IPS DF 19.7 (cell line): Measurements from ENCODE around the gene TCP11L2.
"Not testable (repeated sequence)": the region's sequence is repeated elsewhere in the genome, so short reads cannot be mapped to it uniquely, and the experiment has no call there.

ENCODE experiments used
- DNase-seq: peaks from one replicate; pipeline ENCODE4 v3.0.0-alpha.2; 2013; ENCODE audit warnings: low read depth, low spot score

The TCP11L2 gene

DNA sequence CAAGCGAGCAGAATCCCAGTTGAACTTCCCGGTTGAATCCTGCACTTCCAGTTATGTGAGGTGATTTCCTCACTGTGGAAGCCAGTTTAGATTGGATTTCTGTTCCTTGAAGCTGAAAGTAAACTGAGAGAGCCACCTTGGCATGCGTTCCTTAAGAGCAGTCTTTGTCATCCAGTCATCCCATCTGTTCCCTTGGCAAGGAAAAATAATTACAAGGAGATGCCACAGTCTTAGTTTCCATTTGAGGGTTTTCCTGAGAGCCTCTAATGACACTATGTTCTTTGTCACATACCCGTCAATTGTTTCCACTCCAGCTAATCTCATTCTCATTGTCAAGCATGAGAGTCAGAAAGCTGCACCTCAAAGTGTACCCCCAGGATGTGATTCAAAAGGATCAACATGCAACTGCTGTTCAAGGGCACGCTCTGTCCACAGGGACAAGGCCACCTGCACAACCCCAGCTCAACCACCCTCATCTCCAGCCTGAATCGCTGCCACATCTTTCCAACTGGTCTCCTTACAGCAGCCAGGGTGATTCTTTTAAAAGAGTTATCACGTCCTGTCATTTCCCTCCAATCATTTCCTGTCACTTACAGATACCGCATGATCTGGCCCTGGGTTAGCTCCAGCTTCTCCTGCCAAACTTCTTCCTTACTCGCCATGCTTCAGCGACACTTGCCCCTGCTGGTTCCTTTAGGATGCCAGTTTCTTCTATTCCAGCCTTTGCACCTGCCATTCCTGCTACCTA, 18.0 kb upstream of the TCP11L2 start:
- DNase-seq, result no peak

GRCh38 chr12:106285982-106286381, 16.6 kb upstream of the TCP11L2 start:
- DNase-seq, result no peak

DNA sequence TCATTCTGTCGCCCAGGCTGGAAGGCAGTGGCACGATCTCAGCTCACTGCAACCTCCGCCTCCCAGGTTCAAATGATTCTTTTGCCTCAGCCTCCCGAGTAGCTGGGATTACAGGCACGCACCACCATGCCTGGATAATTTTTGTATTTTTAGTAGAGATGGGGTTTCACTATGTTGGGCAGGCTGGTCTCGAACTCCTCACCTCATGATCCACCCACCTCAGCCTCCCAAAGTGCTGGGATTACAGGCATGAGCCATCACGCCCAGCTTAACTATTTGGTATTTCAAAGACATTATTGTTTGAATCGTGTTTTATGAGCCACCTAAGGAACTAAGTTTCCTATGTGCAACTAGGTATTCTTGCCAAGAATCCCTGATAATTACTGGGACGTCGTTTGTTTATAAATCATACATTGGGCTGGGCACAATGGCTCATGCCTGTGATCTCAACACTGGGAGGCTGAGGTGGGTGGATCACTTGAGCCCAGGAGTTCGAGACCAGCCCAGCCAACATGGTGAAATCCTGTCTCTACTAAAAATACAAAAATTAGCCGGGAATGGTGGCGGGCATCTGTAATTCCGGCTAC, 15.9 kb upstream of the TCP11L2 start:
- DNase-seq, result not testable (repeated sequence)

DNA sequence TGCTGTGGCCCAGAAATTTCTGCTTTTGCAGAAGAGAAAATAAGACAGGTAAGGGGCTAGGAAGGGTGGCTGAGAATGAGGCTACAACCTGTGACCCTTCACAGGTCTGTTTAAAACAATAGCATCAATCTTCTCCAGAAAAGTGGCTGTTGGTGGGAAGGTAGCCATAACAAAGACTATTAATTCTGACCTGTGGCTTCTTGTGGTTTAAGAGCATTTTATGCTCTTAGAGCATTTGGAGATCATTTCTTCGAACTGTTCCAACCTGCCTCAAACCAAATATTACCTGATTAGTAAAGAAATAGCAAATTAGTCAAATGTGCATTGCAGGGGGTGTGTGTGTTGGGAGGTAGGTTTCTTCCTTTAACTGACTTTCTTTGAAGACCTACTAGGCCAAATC, 15.2 kb upstream of the TCP11L2 start:
- no peak for DNase-seq

- DNase-seq, result no peak
These were observed 14.4 kb upstream of the TCP11L2 start for GRCh38 chr12:106288101-106288493.

DNA sequence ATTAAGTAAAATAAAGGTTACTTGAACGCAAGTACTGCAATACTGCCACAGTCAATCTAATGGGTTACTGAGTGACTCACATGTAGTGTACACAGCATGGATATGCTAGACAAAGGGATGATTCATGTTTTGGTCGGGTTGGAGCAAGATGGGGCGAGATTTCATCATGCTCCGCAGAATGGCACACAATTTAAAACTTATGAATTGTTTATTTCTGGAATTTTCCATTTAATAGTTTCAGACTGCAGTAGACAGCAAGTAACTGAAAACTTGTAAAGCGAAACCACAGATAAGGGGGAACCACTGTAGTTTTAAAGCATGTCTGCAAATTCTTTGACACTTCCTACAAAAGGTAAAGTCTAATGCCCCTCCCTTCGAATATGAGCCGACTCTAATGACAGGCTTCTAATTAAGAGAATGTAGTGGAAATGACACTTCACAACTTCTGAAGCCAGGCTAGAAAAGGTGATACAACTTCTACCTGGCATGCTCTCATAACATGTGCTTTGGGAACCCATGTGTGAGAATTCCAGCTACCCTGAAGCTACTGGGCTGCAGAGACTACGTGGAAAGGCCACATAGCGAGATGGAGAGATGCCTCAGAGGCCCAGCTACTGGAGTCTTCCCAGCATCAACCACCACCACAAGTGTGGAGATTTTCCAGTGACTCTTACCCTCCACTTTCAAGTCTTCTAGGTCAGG, 13.9 kb upstream of the TCP11L2 start:
- DNase-seq, result no peak

DNA sequence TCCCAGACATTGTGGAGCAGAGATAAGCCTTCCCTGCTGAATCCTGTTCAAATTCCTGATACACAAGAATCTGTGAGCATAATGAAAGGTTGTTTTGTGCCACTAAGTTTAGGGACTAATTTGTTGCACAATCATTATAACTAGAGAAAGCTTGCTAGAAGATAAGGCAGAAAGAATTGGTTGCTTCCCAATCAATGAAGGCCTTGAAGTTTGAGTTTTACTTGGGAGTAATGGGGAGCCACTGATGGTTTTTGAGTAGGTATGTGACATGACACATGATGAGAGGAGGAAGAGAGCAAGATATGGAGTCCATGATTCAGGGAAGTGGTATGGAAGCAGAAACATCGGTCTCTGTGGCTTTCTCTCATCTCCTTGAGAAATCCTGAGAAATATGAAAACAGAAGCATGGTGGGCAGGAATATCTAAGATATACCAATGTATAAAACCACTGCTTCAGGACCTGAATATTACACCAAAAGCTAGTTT, 13.3 kb upstream of the TCP11L2 start:
- DNase-seq, result no peak

DNA sequence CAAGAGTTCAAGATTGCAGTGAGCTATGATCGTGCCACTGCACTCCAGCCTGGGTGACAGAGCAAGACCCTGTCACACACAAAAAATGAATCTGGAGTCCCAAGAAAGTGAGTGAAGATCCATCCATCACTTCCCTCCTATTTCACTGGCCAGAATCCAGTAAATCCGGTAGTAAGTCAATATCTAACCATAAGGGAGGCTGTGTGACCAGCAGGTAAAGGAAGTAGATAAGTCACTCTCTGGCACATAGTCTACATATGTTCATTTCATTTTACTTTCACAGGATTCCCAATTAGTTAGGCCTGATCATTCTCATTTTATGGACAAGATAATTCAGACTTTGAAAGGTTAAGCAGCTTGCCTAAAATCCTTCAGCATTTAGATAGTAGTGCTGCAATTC, 11.9 kb upstream of the TCP11L2 start:
- no peak for DNase-seq

DNA sequence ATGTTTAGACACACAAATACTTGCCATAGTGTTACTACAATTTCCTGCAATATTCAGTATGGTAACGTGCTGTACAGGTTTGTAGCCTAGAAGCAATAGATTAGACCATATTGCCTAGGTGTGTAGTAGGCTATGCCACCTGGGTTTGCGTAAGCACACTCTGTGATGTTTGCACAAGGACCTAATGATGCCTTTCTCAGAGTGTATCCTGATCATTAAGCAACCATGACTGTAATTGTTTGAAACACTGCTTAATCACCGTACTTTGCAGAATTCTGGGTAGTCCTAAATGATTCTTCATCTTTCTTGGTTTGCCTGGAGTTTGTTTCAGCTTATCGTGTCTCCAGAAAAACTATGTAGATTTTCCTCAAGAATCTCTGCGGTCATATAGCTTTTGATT, 11.2 kb upstream of the TCP11L2 start:
- no peak for DNase-seq

DNA sequence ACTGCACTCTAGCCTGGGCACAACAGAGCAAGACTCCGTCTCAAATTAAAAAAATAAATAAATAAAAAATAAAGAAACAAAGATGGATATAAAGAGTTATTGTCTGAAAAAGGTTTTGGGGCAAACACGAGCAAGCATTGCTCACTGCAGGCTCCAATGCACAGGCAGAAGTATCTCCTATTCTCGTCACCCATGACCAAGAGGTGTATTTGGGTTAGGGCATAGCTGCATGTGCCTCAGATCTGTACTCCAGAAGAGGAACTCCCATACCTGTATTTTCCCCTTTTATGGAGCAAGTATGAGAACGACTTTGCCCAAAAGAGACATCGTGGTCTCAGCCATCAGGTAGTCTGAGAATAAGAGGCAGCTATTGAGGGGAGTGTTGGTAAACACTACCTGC, 10.2 kb upstream of the TCP11L2 start:
- DNase-seq, result no peak

- DNase-seq, result no peak
These were observed 6.2 kb upstream of the TCP11L2 start for GRCh38 chr12:106296179-106296877.

- DNase-seq, result no peak
These were observed 5.5 kb upstream of the TCP11L2 start for GRCh38 chr12:106297075-106297474.

GRCh38 chr12:106297681-106298080, 4.9 kb upstream of the TCP11L2 start:
- no peak for DNase-seq

GRCh38 chr12:106299202-106299774, 3.2 kb upstream of the TCP11L2 start:
- no peak for DNase-seq

GRCh38 chr12:106300761-106301160, 1.8 kb upstream of the TCP11L2 start:
- no peak for DNase-seq

- no peak for DNase-seq
These were observed 1.3 kb upstream of the TCP11L2 start for GRCh38 chr12:106301241-106301610.

DNA sequence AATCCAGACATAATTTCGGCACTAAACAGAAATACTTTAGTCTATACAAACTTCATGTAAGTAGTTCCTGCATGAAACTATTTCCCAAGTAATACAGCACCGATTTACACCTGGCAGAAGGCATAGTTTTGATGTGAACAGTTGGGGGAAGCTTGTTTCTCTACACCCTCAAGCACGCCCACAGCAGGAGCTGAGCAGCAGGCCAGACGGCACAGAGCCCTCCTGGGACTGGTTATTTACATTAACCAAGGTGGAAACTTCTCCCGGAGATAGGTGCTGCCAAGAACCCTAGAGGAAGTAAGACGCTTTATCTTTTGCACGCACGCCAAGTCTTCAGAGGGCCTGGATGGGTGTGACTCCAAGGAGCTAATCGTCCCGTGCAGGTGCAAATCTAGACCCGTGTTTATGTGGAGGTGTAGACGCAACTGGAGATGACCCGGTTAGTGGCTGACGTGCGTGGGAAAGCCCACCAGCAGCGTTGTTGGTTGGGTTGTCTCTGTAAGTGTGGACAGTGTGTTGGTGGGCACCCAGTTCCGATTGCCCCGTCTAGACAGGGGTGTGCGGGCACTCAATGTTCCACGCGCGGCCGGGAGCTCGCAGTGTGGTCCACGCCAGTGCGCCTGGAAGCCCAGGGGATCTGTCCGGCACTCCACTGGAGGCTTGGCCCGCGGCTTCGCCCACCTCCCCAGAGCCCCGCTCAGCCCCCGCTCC, 767 bp upstream of the TCP11L2 start:
- no peak for DNase-seq

DNA sequence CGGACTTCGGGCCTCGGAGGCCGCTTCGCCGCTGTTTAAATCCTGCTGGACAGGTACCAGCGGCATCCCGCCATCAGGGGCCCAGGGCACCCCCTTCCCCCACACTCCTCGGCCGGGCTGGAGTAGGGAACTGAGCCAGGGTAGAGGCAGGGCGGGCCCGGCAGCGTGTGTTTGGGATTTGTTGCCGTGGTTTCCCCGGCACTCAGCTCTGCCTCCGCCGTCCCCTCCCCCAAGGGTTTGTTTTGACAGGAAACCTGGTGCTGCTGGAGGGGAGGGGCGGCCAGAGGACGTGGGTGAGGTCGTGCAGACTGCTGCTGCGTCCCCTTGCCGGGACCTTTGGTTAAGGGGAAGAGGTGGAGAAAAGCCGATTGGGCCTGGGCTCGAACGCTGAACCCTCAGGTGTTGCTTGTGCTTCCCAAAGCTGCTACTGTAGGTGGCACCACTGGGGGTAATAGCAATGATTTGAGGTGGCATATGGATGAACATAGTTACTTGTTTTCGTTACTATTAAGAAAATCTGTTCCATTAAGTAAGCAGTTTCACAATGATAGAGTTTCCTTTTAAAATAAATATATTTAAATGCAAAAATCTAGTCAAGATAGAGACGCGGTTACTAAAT, 778 bp downstream of the TCP11L2 start:
- DNase-seq, result peak; percentile 56

DNA sequence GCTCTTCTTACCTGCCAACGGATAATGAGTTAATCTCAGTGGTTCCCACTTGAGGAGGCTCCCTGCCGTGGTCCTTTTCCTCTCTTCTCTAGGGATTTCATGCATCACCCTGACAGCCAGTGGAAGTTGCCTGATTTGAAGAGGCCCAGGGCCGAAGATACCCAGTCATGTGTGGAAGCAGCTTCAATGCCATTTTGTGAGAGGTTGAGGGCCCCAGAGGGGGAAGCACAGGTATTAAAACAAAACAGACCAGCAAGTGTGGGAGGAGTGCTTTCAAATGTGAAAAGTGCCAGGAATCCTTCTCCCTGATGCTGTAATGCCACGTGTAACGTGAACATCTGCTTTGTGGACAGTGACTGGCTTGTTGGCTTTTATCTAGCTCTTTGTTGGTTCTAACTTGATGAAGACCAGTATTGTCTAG, 1.5 kb downstream of the TCP11L2 start:
- no peak for DNase-seq

GRCh38 chr12:106304797-106305196, 2.3 kb downstream of the TCP11L2 start:
- DNase-seq, result no peak

DNA sequence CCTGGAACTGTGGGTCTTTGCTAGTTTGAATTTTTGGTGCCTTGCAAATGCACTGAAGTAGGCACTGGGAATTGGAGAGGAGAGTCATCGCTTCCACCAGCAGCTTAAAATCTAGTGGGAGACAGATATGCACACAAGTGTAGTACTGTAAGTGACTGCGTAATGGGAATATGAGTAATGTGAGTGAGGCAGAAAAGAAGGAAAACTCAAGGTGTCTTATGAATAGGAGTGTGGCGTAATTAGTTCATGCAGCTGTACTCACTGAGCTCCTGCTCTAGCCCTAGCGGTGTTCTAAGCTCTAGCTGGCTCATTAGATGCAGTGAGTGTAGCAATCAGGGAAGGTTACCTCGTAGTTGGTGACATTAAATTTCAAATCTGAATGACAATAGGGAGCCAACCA, 2.8 kb downstream of the TCP11L2 start:
- no peak for DNase-seq
